Liver (tissue), 9 donors: ENCODE results near the gene ANKRD2. TPM values are rescaled to one million over a fixed set of nuclear protein-coding genes. Genes with fewer than 3 reads are reported as not detected.

Experiments
- DNase-seq: peaks from one replicate; pipeline ENCODE4 v3.0.0-alpha.2; 2017; ENCODE audit warnings: low spot score
- H3K27ac ChIP-seq, 2 donors: one replicate each; pipeline ENCODE4 v1.7.0; 2013; ENCODE audit warnings: inconsistent platforms in 2 of 2, low read length in 2 of 2, control low read depth in 1 of 2, low read depth in 1 of 2, mild to moderate bottlenecking in 1 of 2
- H3K27me3 ChIP-seq, 4 donors: one replicate each; pipeline versions ENCODE4 v1.6.1 to v1.7.0; 2013; ENCODE audit warnings: low read length in 3 of 4, inconsistent platforms in 1 of 4, mild to moderate bottlenecking in 1 of 4, moderate library complexity in 1 of 4; ENCODE audit not compliant: control insufficient read depth in 4 of 4, insufficient read depth in 4 of 4
- H3K36me3 ChIP-seq, 4 donors: one replicate each; pipeline versions ENCODE4 v1.6.1 to v1.7.0; 2013; ENCODE audit warnings: low read length in 3 of 4, mild to moderate bottlenecking in 3 of 4, low read depth in 1 of 4, moderate library complexity in 1 of 4; ENCODE audit not compliant: control insufficient read depth in 4 of 4, insufficient read depth in 3 of 4
- H3K4me1 ChIP-seq, 4 donors: one replicate each; pipeline versions ENCODE4 v1.6.1 to v1.7.0; 2013; ENCODE audit warnings: low read length in 3 of 4, mild to moderate bottlenecking in 3 of 4, moderate library complexity in 1 of 4; ENCODE audit not compliant: control insufficient read depth in 4 of 4, insufficient read depth in 4 of 4
- H3K4me3 ChIP-seq, 3 donors: one replicate each; pipeline versions ENCODE4 v1.6.1 to v1.7.0; 2013; ENCODE audit warnings: low read length in 3 of 3, control low read depth in 1 of 3, low read depth in 1 of 3, mild to moderate bottlenecking in 1 of 3
- H3K9ac ChIP-seq, 2 donors: one replicate each; pipeline ENCODE4 v1.7.0; 2013; ENCODE audit warnings: low read length in 2 of 2, mild to moderate bottlenecking in 2 of 2, moderate library complexity in 2 of 2, control low read depth in 1 of 2, low read depth in 1 of 2
- H3K9me3 ChIP-seq, 4 donors: one replicate each; pipeline versions ENCODE4 v1.6.1 to v1.7.0; 2013; ENCODE audit warnings: low read length in 3 of 4; ENCODE audit not compliant: control insufficient read depth in 4 of 4
- ATF3 ChIP-seq: IDR thresholded peaks from 2 replicates; pipeline ENCODE4 v1.6.1; 2016; ENCODE audit warnings: antibody characterized with exemption
- CTCF ChIP-seq: fragments of 150-350 bp; IDR thresholded peaks from 2 replicates; pipeline ENCODE4 v1.5.1; 2017; ENCODE audit warnings: improper control_type of control experiment, low read depth, low read length; ENCODE audit not compliant: missing input control
- EGR1 ChIP-seq, 2 donors: IDR thresholded peaks; 2 replicates each; pipeline ENCODE4 v1.6.1; 2016 to 2018; ENCODE audit warnings: antibody characterized with exemption in 2 of 2, low read depth in 2 of 2
- FOXA1 ChIP-seq: IDR thresholded peaks from 2 replicates; pipeline ENCODE4 v1.6.1; 2016; ENCODE audit warnings: antibody characterized with exemption
- FOXA2 ChIP-seq: IDR thresholded peaks from 2 replicates; pipeline ENCODE4 v1.6.1; 2016; ENCODE audit warnings: antibody characterized with exemption
- GABPA ChIP-seq, 2 donors: IDR thresholded peaks in 1 of 2; conservative IDR thresholded peaks in 1 of 2; 2 replicates each; pipeline ENCODE4 v1.6.1; 2016; ENCODE audit warnings: antibody characterized with exemption in 2 of 2, mild to moderate bottlenecking in 1 of 2, moderate library complexity in 1 of 2
- HNF4A ChIP-seq, 2 donors: conservative IDR thresholded peaks; 2 replicates each; pipeline ENCODE4 v1.6.1; 2016; ENCODE audit warnings: antibody characterized with exemption in 2 of 2, mild to moderate bottlenecking in 2 of 2
- HNF4G ChIP-seq: IDR thresholded peaks from 2 replicates; pipeline ENCODE4 v1.6.1; 2016; ENCODE audit warnings: antibody characterized with exemption
- JUND ChIP-seq, 2 donors: IDR thresholded peaks; 2 replicates each; pipeline ENCODE4 v1.6.1; 2016; ENCODE audit warnings: antibody characterized with exemption in 2 of 2
- MAX ChIP-seq: IDR thresholded peaks from 2 replicates; pipeline ENCODE4 v1.6.1; 2016; ENCODE audit warnings: antibody characterized with exemption
- NR2F2 ChIP-seq: IDR thresholded peaks from 2 replicates; pipeline ENCODE4 v1.6.1; 2016; ENCODE audit warnings: antibody characterized with exemption
- RAD21 ChIP-seq, 2 donors: IDR thresholded peaks; 2 replicates each; pipeline ENCODE4 v1.6.1; 2016; ENCODE audit warnings: antibody characterized with exemption in 2 of 2, mild to moderate bottlenecking in 2 of 2
- REST ChIP-seq: IDR thresholded peaks from 2 replicates; pipeline ENCODE4 v1.6.1; 2016; ENCODE audit warnings: antibody characterized with exemption, mild to moderate bottlenecking
- RXRA ChIP-seq, 2 donors: IDR thresholded peaks; 2 replicates each; pipeline ENCODE4 v1.6.1; 2017 to 2018; ENCODE audit warnings: antibody characterized with exemption in 2 of 2, mild to moderate bottlenecking in 1 of 2
- SP1 ChIP-seq: IDR thresholded peaks from 2 replicates; pipeline ENCODE4 v1.6.1; 2018; ENCODE audit warnings: antibody characterized with exemption, mild to moderate bottlenecking
- TAF1 ChIP-seq: conservative IDR thresholded peaks from 2 replicates; pipeline ENCODE4 v1.6.1; 2016; ENCODE audit warnings: antibody characterized with exemption, mild to moderate bottlenecking
- YY1 ChIP-seq: IDR thresholded peaks from 2 replicates; pipeline ENCODE4 v1.6.1; 2016; ENCODE audit warnings: antibody characterized with exemption, mild to moderate bottlenecking
- WGBS: extraction: QIAGEN DNeasy Blood & Tissue Kit; methylation state at CpG from one replicate; pipeline ENCODE4 v1.1.7; 2013; 5-methylcytosine and 5-hydroxymethylcytosine counted together
- polyA plus RNA-seq, 2 donors: library from polyadenylated mRNA; stranded (reverse) in 1 of 2; unstranded in 1 of 2; fragments of 200-250 nt in 1 of 2; fragments of >200 nt in 1 of 2; fragmentation: Nextera tagmentation in 1 of 2; extraction: Ambion mirVana in 1 of 2; gene quantifications; one replicate each; pipeline versions ENCODE4 v1.2.1 to v1.2.3, GENCODE V29; 2013 to 2015
- total RNA-seq, 2 donors: library from RNA; depleted of rRNA; stranded (reverse); fragments of >200 nt; gene quantifications; one replicate each; pipeline ENCODE4 v1.2.3, GENCODE V29; 2014
- donor health status: healthy.
- donor health status: healthy.
- donor health status: healthy.
- donor health status: healthy.
- donor health status: healthy.

ANKRD2 gene
- total and polyA plus RNA-seq, 4 donors, result not detected

DNA sequence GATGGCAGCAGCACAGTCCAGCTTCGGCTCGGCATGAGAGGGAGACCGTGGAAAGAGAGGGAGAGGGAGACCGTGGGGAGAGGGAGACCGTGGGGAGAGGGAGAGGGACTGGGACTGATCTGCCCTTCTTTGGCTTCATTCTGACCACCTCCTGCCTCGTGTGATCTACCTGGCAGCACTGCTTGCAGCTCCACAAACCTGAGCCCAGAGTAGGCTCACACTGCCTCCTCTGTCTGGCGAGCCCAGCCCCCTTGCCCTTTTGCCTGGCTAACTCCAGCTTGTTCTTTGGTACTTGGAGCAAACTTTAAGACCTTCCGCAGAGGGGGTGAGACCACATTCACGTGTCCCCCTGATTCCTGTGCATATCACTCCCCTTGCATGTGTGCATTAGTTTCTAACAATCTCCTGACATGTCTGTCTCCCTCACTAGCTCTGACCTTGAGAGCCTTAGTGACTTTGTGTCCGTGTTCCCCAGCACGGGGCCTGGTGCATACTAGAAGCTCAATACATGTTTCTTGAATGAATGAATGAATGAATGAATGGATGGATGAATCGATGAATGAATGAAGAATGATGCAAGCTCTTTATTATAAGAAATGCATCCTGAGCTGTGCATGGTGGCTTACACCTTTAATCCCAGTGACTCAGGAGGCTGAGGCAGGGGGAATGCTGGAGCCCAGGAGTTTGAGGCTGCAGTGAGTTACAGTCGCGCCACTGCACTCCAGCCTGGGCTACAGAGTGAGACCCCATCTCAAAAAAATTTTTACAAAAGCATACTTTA, 42.7 kb upstream of the ANKRD2 start:
- TF ChIP-seq FOXA1, result no peak
- no peak for TF ChIP-seq GABPA (IDR thresholded peaks at IDR 0.05 in 1 of 2, conservative IDR thresholded peaks at IDR 0.05 in 1 of 2)
- TF ChIP-seq HNF4A (conservative IDR thresholded peaks at IDR 0.05), result no peak
- TF ChIP-seq YY1, result no peak
- TF ChIP-seq HNF4G, result no peak
- TF ChIP-seq ATF3, result no peak
- TF ChIP-seq REST, result no peak

GRCh38 chr10:97531401-97531986, 41.1 kb upstream of the ANKRD2 start:
- H3K4me3 ChIP-seq, result no peak overlapping the region
- no peaks in the 10 kb centered on the region for H3K27me3 ChIP-seq
- DNase-seq, result no peak
- WGBS, result 96% methylated on average over 10 of the region's 10 CpGs
- H3K36me3 ChIP-seq, result no peaks in the 10 kb centered on the region
- no peaks in the 10 kb centered on the region for H3K9me3 ChIP-seq
- H3K9ac ChIP-seq, result no peak overlapping the region
- H3K4me1 ChIP-seq, result no peaks in the 10 kb centered on the region
- no peak overlapping the region for H3K27ac ChIP-seq
- TF ChIP-seq YY1, result no peak
- no peak for TF ChIP-seq JUND (IDR thresholded peaks at IDR 0.05)
- no peak for TF ChIP-seq SP1
- no peak for TF ChIP-seq TAF1
- no peak for TF ChIP-seq EGR1 (IDR thresholded peaks at IDR 0.05; ENCODE audit: low read depth in 2 of 2)
- TF ChIP-seq CTCF, result no peak
- TF ChIP-seq RAD21 (IDR thresholded peaks at IDR 0.05), result no peak
- no peak for TF ChIP-seq HNF4G
- TF ChIP-seq RXRA (IDR thresholded peaks at IDR 0.05), result no peak
- TF ChIP-seq FOXA1, result no peak
- no peak for TF ChIP-seq REST
- TF ChIP-seq NR2F2, result no peak
- TF ChIP-seq MAX, result no peak
- no peak for TF ChIP-seq HNF4A (conservative IDR thresholded peaks at IDR 0.05)
- TF ChIP-seq GABPA (IDR thresholded peaks at IDR 0.05 in 1 of 2, conservative IDR thresholded peaks at IDR 0.05 in 1 of 2), result no peak
- no peak for TF ChIP-seq ATF3
- TF ChIP-seq FOXA2, result no peak

More for the DNA sequence above, 42.7 kb upstream of the ANKRD2 start:
- Histone ChIP-seq H3K9me3 (no peaks in the 10 kb centered on the region), H3K27me3 (no peaks in the 10 kb centered on the region), H3K36me3 (no peaks in the 10 kb centered on the region), H3K9ac (no peak overlapping the region), H3K4me1 (peaks cover 0 to 2% (median 0%) of the 10 kb centered on the region in 4 donors), H3K4me3 (no peak overlapping the region), H3K27ac (no peak overlapping the region)
- WGBS, result 84% methylated on average over 14 of the region's 14 CpGs
- DNase-seq, result no peak
